Caco-2 (cell line): ENCODE measurements around the gene PAM. TPM values are rescaled to one million over a fixed set of nuclear protein-coding genes. Genes with fewer than 3 reads are reported as not detected.
"Not testable (repeated sequence)": the region's sequence is repeated elsewhere in the genome, so short reads cannot be mapped to it uniquely, and the experiment has no call there.

Experiments
- BruUV-seq: library from RNA; stranded (reverse); fragments of 400-500 nt; replicated peaks from 2 replicates; lab custom pipeline; 2021; lab: Mats Ljungman, UMichigan
- CTCF ChIA-PET: fragments of 300-600 bp; sonication (Branson Sonifier 250); formaldehyde crosslinking; loops from one replicate; lab custom pipeline; 2022; ENCODE audit warnings: antibody characterized with exemption; lab: Charles Lee
- POLR2A ChIA-PET: fragments of 300-600 bp; sonication (Branson Sonifier 250); formaldehyde crosslinking; loops from one replicate; lab custom pipeline; 2022; ENCODE audit warnings: antibody characterized with exemption; lab: Charles Lee
- DNase-seq, 2 experiments: peaks; one replicate each; pipeline versions ENCODE4 v3.0.0 to v3.0.0-alpha.2; 2020 to 2022
- H3K27me3 ChIP-seq: replicated peaks from 2 replicates; pipeline ENCODE4 v1.6.0; 2011; ENCODE audit warnings: low read length; ENCODE audit not compliant: control insufficient read depth, insufficient read depth
- H3K36me3 ChIP-seq: 2 replicates; pipeline ENCODE4 v1.5.1; 2011; ENCODE audit warnings: low read length; ENCODE audit not compliant: control insufficient read depth, insufficient read depth
- H3K4me1 ChIP-seq: fragments of 250-450 bp; sonication (Bioruptor Pico); 2 replicates; pipeline ENCODE4 v1.5.1; 2020; ENCODE audit warnings: mild to moderate bottlenecking
- H3K4me3 ChIP-seq: 2 replicates; pipeline ENCODE4 v1.5.1; 2011; ENCODE audit warnings: low read depth, mild to moderate bottlenecking, control low read depth, low read length
- H3K9me3 ChIP-seq: fragments of 250-450 bp; sonication (Bioruptor Pico); 2 replicates; pipeline ENCODE4 v1.5.1; 2020; ENCODE audit warnings: mild to moderate bottlenecking, moderate library complexity
- H3K27ac Mint-ChIP-seq: one replicate; pipeline ENCODE4 v1.8.0; 2022; ENCODE audit warnings: mixed read lengths; ENCODE audit not compliant: unreplicated experiment
- H3K27me3 Mint-ChIP-seq: one replicate; pipeline ENCODE4 v1.8.0; 2022; ENCODE audit warnings: mixed read lengths; ENCODE audit not compliant: insufficient read depth, unreplicated experiment
- H3K36me3 Mint-ChIP-seq: one replicate; pipeline ENCODE4 v1.8.0; 2022; ENCODE audit warnings: mild to moderate bottlenecking, mixed read lengths; ENCODE audit not compliant: insufficient read depth, unreplicated experiment
- H3K4me1 Mint-ChIP-seq: one replicate; pipeline ENCODE4 v1.8.0; 2022; ENCODE audit warnings: low read depth, mixed read lengths; ENCODE audit not compliant: unreplicated experiment
- H3K4me3 Mint-ChIP-seq: one replicate; pipeline ENCODE4 v1.8.0; 2022; ENCODE audit warnings: mild to moderate bottlenecking, moderate library complexity, mixed read lengths; ENCODE audit not compliant: unreplicated experiment
- H3K9me3 Mint-ChIP-seq: one replicate; pipeline ENCODE4 v1.8.0; 2022; ENCODE audit warnings: mixed read lengths; ENCODE audit not compliant: unreplicated experiment
- intact Hi-C: fragments of 100-400 bp; cut with micrococcal nuclease; formaldehyde crosslinking; loops from one replicate; pipeline ENCODE4 v1.10.0; 2022; ENCODE audit not compliant: unreplicated experiment
- total RNA-seq: library from RNA; stranded (reverse); gene quantifications from 2 replicates; pipeline ENCODE4 v1.2.3, GENCODE V29; 2022
- TF ChIP-seq, protein P1 (sequence below), 2 experiments: fragments of 200-600 bp in 1 of 2; IDR thresholded peaks; 1 replicate in 1 of 2; 2 replicates in 1 of 2; pipeline versions ENCODE4 v1.5.1 to v1.8.0; 2011 to 2022; ENCODE audit warnings: antibody characterized with exemption in 1 of 2, control low read depth in 1 of 2, inconsistent platforms in 1 of 2, low read depth in 1 of 2, low read length in 1 of 2, mild to moderate bottlenecking in 1 of 2, moderate library complexity in 1 of 2; ENCODE audit not compliant: insufficient read depth in 1 of 2, severe bottlenecking in 1 of 2, unreplicated experiment in 1 of 2

The PAM gene
- total RNA-seq, 1 experiment from 2014 or later, result 48.0 TPM

DNA sequence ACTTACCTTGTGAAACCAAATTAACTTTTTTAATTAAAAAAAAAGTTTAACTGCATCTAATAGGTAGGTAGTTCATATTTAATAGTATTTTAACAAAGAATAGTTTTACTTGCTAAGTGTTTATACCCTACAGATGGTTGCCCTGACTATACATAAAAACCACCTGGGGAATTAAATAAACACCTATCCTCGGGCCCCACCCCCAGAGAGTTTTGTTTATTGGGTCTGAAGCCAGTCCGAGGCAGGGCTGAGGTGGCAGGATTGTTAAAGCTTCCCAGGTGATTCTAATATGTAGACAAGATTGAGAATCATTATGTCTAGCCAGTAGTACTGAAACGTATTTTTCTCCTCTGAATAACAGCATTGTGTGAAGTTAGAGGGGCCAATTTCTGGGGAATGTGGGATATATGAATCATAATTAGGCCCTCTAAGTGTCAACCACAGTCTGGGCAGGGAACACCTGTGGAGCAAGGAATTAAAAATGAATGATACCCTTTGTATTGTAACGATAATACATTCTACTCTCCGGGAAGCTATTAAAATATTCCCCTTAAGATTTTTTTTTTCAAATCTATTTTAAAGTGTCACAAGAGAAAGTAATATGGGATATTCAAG, 5.6 kb upstream of the PAM start:
- intact Hi-C loops, result no loop called here
- Histone ChIP-seq H3K4me1 (no peaks in the 10 kb centered on the region; the same call in 1 of the 2 replicates), H3K9me3 (no peaks in the 10 kb centered on the region), H3K27me3 (no peaks in the 10 kb centered on the region), H3K36me3 (no peaks in the 10 kb centered on the region), H3K4me3 (no peak overlapping the region)
- no peak for DNase-seq
- BruUV-seq, result no TSS peak
- Mint-ChIP-seq H3K4me3 (no peak overlapping the region), H3K36me3 (no peaks in the 10 kb centered on the region), H3K4me1 (no peaks in the 10 kb centered on the region), H3K27ac (no peak overlapping the region), H3K27me3 (no peaks in the 10 kb centered on the region), H3K9me3 (no peaks in the 10 kb centered on the region)
- ChIA-PET CTCF (no interaction called here), POLR2A (no interaction called here)
- TF ChIP-seq, protein P1, sequence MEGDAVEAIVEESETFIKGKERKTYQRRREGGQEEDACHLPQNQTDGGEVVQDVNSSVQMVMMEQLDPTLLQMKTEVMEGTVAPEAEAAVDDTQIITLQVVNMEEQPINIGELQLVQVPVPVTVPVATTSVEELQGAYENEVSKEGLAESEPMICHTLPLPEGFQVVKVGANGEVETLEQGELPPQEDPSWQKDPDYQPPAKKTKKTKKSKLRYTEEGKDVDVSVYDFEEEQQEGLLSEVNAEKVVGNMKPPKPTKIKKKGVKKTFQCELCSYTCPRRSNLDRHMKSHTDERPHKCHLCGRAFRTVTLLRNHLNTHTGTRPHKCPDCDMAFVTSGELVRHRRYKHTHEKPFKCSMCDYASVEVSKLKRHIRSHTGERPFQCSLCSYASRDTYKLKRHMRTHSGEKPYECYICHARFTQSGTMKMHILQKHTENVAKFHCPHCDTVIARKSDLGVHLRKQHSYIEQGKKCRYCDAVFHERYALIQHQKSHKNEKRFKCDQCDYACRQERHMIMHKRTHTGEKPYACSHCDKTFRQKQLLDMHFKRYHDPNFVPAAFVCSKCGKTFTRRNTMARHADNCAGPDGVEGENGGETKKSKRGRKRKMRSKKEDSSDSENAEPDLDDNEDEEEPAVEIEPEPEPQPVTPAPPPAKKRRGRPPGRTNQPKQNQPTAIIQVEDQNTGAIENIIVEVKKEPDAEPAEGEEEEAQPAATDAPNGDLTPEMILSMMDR (IDR thresholded peaks at IDR 0.05; ENCODE audit: insufficient read depth in 1 of 2, low read depth in 1 of 2, low read length in 1 of 2, severe bottlenecking in 1 of 2, unreplicated experiment in 1 of 2), result no peak

DNA sequence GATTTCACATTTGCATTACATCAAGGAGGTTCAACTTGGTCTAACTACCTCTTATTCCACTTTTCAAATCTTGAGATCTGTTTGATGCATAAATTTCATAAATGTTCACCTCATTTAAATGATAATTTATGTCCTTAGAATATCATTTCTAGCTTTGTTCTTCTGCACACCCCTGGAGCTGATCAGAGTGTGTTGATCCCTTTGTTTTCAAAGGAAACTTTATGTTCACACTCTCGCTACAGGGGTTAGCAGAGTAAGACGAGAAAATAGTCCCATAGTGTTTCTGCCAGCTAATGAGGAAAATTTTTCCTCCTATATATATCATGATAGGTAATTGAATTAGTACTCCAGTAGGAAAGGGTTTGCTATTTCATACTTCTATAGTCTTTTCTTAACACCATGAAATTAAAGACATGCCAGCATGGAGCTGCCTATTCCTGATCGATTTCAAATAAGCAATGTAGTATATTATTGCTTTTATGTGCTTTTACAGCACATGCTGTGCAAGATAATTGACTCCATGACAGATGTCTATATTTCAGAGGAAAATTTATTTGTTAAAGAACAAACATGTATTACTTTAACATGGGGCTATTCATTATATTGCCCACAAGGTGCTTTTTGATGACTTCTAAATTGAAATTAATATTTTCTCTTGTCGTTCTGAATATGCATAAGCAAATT, 4.8 kb upstream of the PAM start:
- POLR2A ChIA-PET, result no interaction called here
- no peak overlapping the region for H3K4me3 Mint-ChIP-seq
- BruUV-seq, result no TSS peak
- Histone ChIP-seq H3K4me3 (no peak overlapping the region), H3K9me3 (no peaks in the 10 kb centered on the region), H3K36me3 (no peaks in the 10 kb centered on the region), H3K27me3 (no peaks in the 10 kb centered on the region), H3K4me1 (no peaks in the 10 kb centered on the region; the same call in 1 of the 2 replicates)
- intact Hi-C loops, result no loop called here
- CTCF ChIA-PET, result no interaction called here
- peaks cover under 1% of the 10 kb centered on the region for H3K36me3 Mint-ChIP-seq
- TF ChIP-seq, protein P1 (IDR thresholded peaks at IDR 0.05; ENCODE audit: insufficient read depth in 1 of 2, low read depth in 1 of 2, low read length in 1 of 2, severe bottlenecking in 1 of 2, unreplicated experiment in 1 of 2), result no peak
- no peak for DNase-seq
- no peaks in the 10 kb centered on the region for H3K4me1 Mint-ChIP-seq
- H3K27ac Mint-ChIP-seq, result no peak overlapping the region
- H3K27me3 Mint-ChIP-seq, result no peaks in the 10 kb centered on the region
- H3K9me3 Mint-ChIP-seq, result no peaks in the 10 kb centered on the region

DNA sequence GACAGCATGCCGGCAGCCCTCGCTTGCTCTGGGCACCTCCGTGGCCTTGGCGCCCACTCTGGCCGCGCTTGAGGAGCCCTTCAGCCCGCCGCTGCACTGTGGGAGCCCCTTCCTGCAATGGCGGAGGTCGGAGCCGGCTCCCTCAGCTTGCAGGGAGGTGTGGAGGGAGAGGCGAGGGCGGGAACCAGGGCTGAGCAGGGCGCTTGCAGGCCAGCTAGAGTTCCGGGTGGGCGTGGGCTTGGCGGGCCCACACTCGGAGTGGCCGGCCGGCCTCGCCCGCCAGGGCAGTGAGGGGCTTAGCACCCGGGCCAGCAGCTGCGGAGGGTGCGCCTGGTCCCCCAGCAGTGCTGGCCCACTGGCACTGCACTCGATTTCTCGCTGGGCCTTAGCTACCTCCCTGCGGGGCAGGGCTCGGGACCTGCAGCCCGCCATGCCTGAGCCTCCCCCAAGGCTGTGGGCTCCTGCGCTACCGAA, 3.2 kb upstream of the PAM start:
- not testable (repeated sequence) for H3K4me1 Mint-ChIP-seq

More for the DNA sequence above, 3.2 kb upstream of the PAM start:
- H3K9me3 Mint-ChIP-seq, H3K4me3 ChIP-seq, POLR2A ChIA-PET, DNase-seq, H3K4me3 Mint-ChIP-seq, CTCF ChIA-PET, BruUV-seq, H3K27me3 Mint-ChIP-seq, H3K27ac Mint-ChIP-seq, H3K36me3 ChIP-seq, H3K27me3 ChIP-seq, H3K4me1 ChIP-seq, H3K36me3 Mint-ChIP-seq, H3K9me3 ChIP-seq, intact Hi-C loops: not testable (repeated sequence)
